ENCODE data around the gene PIAS4. TPM values are rescaled to one million over a fixed set of nuclear protein-coding genes. Genes with fewer than 3 reads are reported as not detected.

Gene PIAS4
- total and polyA plus RNA-seq, 2 of the 13 experiments (the other 11 are each of a cell fraction or from before 2014, with no cell fraction given): 9.0 to 20.1 TPM

GRCh38 chr19:3987619-3988371 lies 19.7 kb upstream of the PIAS4 start (continued):
- no peak for TF ChIP-seq PREB (CRISPR knock-in tag; IDR thresholded peaks at IDR 0.05)
- no peak for TF ChIP-seq ZNF646 (CRISPR knock-in tag; IDR thresholded peaks at IDR 0.05)
- TF ChIP-seq ZNF496 (CRISPR knock-in tag; IDR thresholded peaks at IDR 0.05; ENCODE audit: insufficient replicate concordance): no peak
- TF ChIP-seq CTCF (CRISPR knock-in tag; IDR thresholded peaks at IDR 0.05): peak; percentile 74
- no peak for TF ChIP-seq ZNF451 (CRISPR knock-in tag; IDR thresholded peaks at IDR 0.05)
- no peak for TF ChIP-seq ZBTB10 (CRISPR knock-in tag; IDR thresholded peaks at IDR 0.05; ENCODE audit: borderline replicate concordance)
- TF ChIP-seq ISX (CRISPR knock-in tag; conservative IDR thresholded peaks at IDR 0.05): no peak
- TF ChIP-seq NFKB2 (CRISPR knock-in tag; IDR thresholded peaks at IDR 0.05; ENCODE audit: borderline replicate concordance): peak; percentile 28; the same call in 1 of the 2 replicates
- peak; percentile 19; the same call in 1 of the 2 replicates for TF ChIP-seq ZNF619 (CRISPR knock-in tag; IDR thresholded peaks at IDR 0.05)
- TF ChIP-seq MED1 (CRISPR knock-in tag; IDR thresholded peaks at IDR 0.05): peak; percentile 13; the same call in 1 of the 2 replicates
- 0 out of 2 replicates have a peak, but pooled peaks have one; percentile 18 for TF ChIP-seq ZNF891 (CRISPR knock-in tag; IDR thresholded peaks at IDR 0.05)
- TF ChIP-seq HDAC1 (CRISPR knock-in tag; IDR thresholded peaks at IDR 0.05): no peak
- 0 out of 2 replicates have a peak, but pooled peaks have one; percentile 18 for TF ChIP-seq KDM2A (CRISPR knock-in tag; IDR thresholded peaks at IDR 0.05; ENCODE audit: borderline replicate concordance, low read depth)
- TF ChIP-seq ZNF564 (CRISPR knock-in tag; IDR thresholded peaks at IDR 0.05): no peak
- TF ChIP-seq PRMT3 (CRISPR knock-in tag; IDR thresholded peaks at IDR 0.05; ENCODE audit: borderline replicate concordance, low read depth): no peak

All from HepG2 (cell line).